ENCODE measurements around the gene PLAGL2. TPM values are rescaled to one million over a fixed set of nuclear protein-coding genes. Genes with fewer than 3 reads are reported as not detected.

Gene PLAGL2
- total and polyA plus RNA-seq, 2 of the 8 experiments (the other 6 are each of a cell fraction or from before 2014, with no cell fraction given) = 20.6 to 25.4 TPM

- Histone ChIP-seq H3K18ac (ENCODE audit: extremely low read depth, low read length) (no peak overlapping the region), H3K27me3 (replicated peaks in 1 of 4; ENCODE audit: control insufficient read depth in 3 of 4, extremely low read depth in 1 of 4, insufficient read depth in 3 of 4, low read length in 3 of 4) (no peaks in the 10 kb centered on the region), H3K27ac (ENCODE audit: low read depth, low read length) (no peak overlapping the region), H3K23ac (ENCODE audit: insufficient read length) (no peak overlapping the region), H3K4me2 (ENCODE audit: insufficient read depth in 1 of 2, low read depth in 2 of 2, low read length in 2 of 2) (no peak overlapping the region), H2BK15ac (ENCODE audit: low read length) (no peak overlapping the region), H3K56ac (replicated peaks; ENCODE audit: insufficient read length, low read depth, low read length) (no peak overlapping the region), H2BK20ac (ENCODE audit: low read length) (no peak overlapping the region), H3K4me1 (replicated peaks in 1 of 4; ENCODE audit: control insufficient read depth in 3 of 4, insufficient read depth in 4 of 4, low read length in 3 of 4) (peaks cover 0 to 2% (median 0%) of the 10 kb centered on the region in 4 experiments; a peak in 2 of 7 replicates), H4K5ac (ENCODE audit: insufficient read length, low read depth, low read length) (no peak overlapping the region), H4K91ac (replicated peaks; ENCODE audit: insufficient read length, low read length) (no peak overlapping the region), H2BK12ac (ENCODE audit: low read depth, low read length) (no peak overlapping the region), H2BK120ac (replicated peaks; ENCODE audit: low read depth, low read length) (no peak overlapping the region), H3K79me2 (ENCODE audit: control insufficient read depth in 1 of 2, insufficient read depth in 2 of 2, low read length in 2 of 2) (no peaks in the 10 kb centered on the region), H3K36me3 (ENCODE audit: control insufficient read depth in 2 of 4, insufficient read depth in 4 of 4, low read length in 3 of 4) (peaks cover 26 to 59% (median 51%) of the 10 kb centered on the region in 4 experiments), H2AK5ac (ENCODE audit: low read depth, low read length) (no peak overlapping the region), H3K23me2 (ENCODE audit: low read depth, low read length) (no peaks in the 10 kb centered on the region), H3K79me1 (ENCODE audit: low read depth, low read length) (no peaks in the 10 kb centered on the region), H4K20me1 (replicated peaks in 1 of 2; ENCODE audit: control insufficient read depth in 1 of 2, insufficient read depth in 2 of 2, low read length in 2 of 2) (peaks cover 3 to 7% of the 10 kb centered on the region in 2 experiments), H3K9me3 (ENCODE audit: insufficient read depth in 2 of 2, low read depth in 1 of 2, low read length in 1 of 2) (no peaks in the 10 kb centered on the region), H2AFZ (ENCODE audit: low read length) (no peak overlapping the region), H3K4me3 (ENCODE audit: extremely low read depth in 1 of 4, insufficient read depth in 2 of 4, low read depth in 3 of 4, low read length in 4 of 4) (no peak overlapping the region), H3K4ac (replicated peaks; ENCODE audit: insufficient read length, low read depth, low read length) (no peak overlapping the region), H2BK5ac (ENCODE audit: low read depth, low read length) (no peak overlapping the region), H3K14ac (ENCODE audit: insufficient read length) (no peak overlapping the region), H4K8ac (ENCODE audit: extremely low read depth, insufficient read depth, low read length) (no peak overlapping the region), H3K9ac (replicated peaks in 1 of 4; ENCODE audit: extremely low read depth in 1 of 4, low read depth in 3 of 4, low read length in 3 of 4) (no peak overlapping the region)
- WGBS, 2 experiments (ENCODE audit: extremely low coverage in 1 of 2, insufficient coverage in 1 of 2, insufficient read length in 1 of 2, insufficient replicate concordance in 2 of 2, low coverage in 1 of 2, low lambda C conversion rate in 2 of 2, missing lambda C conversion rate in 1 of 2) = 93% methylated on average over 5 of the region's 5 CpGs; no CpG with 5 or more reads in 1 of the 2 experiments
- DNase-seq (ENCODE audit: low read depth in 1 of 2, low spot score in 2 of 2) (no peak), FAIRE-seq (no peak)
- CTCF ChIA-PET (ENCODE audit: partially characterized antibody) = interaction anchor here (1.3 kb wide), 1 partner anchor 20 kb away, joined by 3 read pairs; no protein-coding TSS in a partner anchor
- POLR2A ChIA-PET (ENCODE audit: partially characterized antibody) = interaction anchor here (0.6 kb wide), 1 partner anchor 313 kb away, joined by 3 read pairs; no protein-coding TSS in a partner anchor
- TF ChIP-seq BCL11A (IDR thresholded peaks at IDR 0.05; ENCODE audit: low read depth in 2 of 2, low read length in 2 of 2) (no peak), TEAD4 (IDR thresholded peaks at IDR 0.05; ENCODE audit: low read depth, low read length) (no peak), KDM5A (IDR thresholded peaks at IDR 0.05; ENCODE audit: low read length) (no peak), E2F6 (IDR thresholded peaks at IDR 0.05) (no peak), GTF2F1 (IDR thresholded peaks at IDR 0.05; ENCODE audit: borderline replicate concordance, low read depth, low read length) (no peak), SIN3A (conservative IDR thresholded peaks at IDR 0.05 in 1 of 2, IDR thresholded peaks at IDR 0.05 in 1 of 2; ENCODE audit: low read depth in 1 of 2, low read length in 2 of 2) (no peak), EZH2 (IDR thresholded peaks at IDR 0.05; ENCODE audit: low read depth, low read length, severe bottlenecking) (no peak), CHD1 (IDR thresholded peaks at IDR 0.05; ENCODE audit: low read depth, low read length) (no peak), KDM1A (IDR thresholded peaks at IDR 0.05; ENCODE audit: borderline replicate concordance, low read length) (no peak), SIX5 (IDR thresholded peaks at IDR 0.05; ENCODE audit: low read depth, low read length) (no peak), CHD2 (IDR thresholded peaks at IDR 0.05; ENCODE audit: low read length) (no peak), YY1 (IDR thresholded peaks at IDR 0.05; ENCODE audit: low read depth, low read length) (no peak)
Measured at GRCh38 chr20:32160341-32160740, 47.2 kb downstream of the PLAGL2 start.

All from H1 (cell line).